GM12878 (cell line): ENCODE results near the gene ZMYM3.

Experiments
- EP300 ChIP-seq, 2 experiments: fragments of 150-350 bp in 1 of 2; IDR thresholded peaks; 2 replicates each; pipeline ENCODE4 v1.6.1; 2011 to 2012; ENCODE audit warnings: low read depth in 2 of 2, low read length in 2 of 2, borderline replicate concordance in 1 of 2, improper control_type of control experiment in 1 of 2, inconsistent platforms in 1 of 2; ENCODE audit not compliant: control insufficient read depth in 1 of 2
- IKZF1 ChIP-seq: fragments of 450-650 bp; conservative IDR thresholded peaks from 2 replicates; pipeline ENCODE4 v1.6.1; 2017; ENCODE audit warnings: antibody characterized with exemption, mild to moderate bottlenecking
- IRF5 ChIP-seq: fragments of 450-650 bp; IDR thresholded peaks from 2 replicates; pipeline ENCODE4 v1.6.1; 2017; ENCODE audit warnings: borderline replicate concordance
- KDM1A ChIP-seq: fragments of 200-600 bp; sonication (generic); IDR thresholded peaks from 2 replicates; pipeline ENCODE4 v1.6.1; 2016; ENCODE audit warnings: borderline replicate concordance
- POLR2AphosphoS2 ChIP-seq: IDR thresholded peaks from 2 replicates; pipeline ENCODE4 v1.6.1; 2011; ENCODE audit warnings: low read depth, mild to moderate bottlenecking, low read length, improper control_type of control experiment, moderate library complexity
- RAD21 ChIP-seq: IDR thresholded peaks from 2 replicates; pipeline ENCODE4 v1.6.1; 2011; ENCODE audit warnings: mild to moderate bottlenecking, low read depth, low read length, moderate library complexity; ENCODE audit not compliant: insufficient read depth
- RELA ChIP-seq: fragments of 450-650 bp; IDR thresholded peaks from 2 replicates; pipeline ENCODE4 v1.8.0; 2014; ENCODE audit warnings: borderline replicate concordance; ENCODE audit not compliant: partially characterized antibody
- SIN3A ChIP-seq: IDR thresholded peaks from 2 replicates; pipeline ENCODE4 v1.6.1; 2012; ENCODE audit warnings: low read depth, low read length, improper control_type of control experiment
- WRNIP1 ChIP-seq: IDR thresholded peaks from 2 replicates; pipeline ENCODE4 v1.6.1; 2011; ENCODE audit warnings: low read depth, low read length, improper control_type of control experiment, borderline replicate concordance
- YY1 ChIP-seq: IDR thresholded peaks from 2 replicates; pipeline ENCODE4 v1.6.1; 2011; ENCODE audit warnings: low read depth, mild to moderate bottlenecking, low read length
- TF ChIP-seq, protein P1 (sequence below), 3 experiments: IDR thresholded peaks in 2 of 3; conservative IDR thresholded peaks in 1 of 3; 2 replicates each; pipeline ENCODE4 v1.5.1; 2011; ENCODE audit warnings: low read depth in 3 of 3, low read length in 3 of 3, mild to moderate bottlenecking in 3 of 3, control low read depth in 2 of 3, moderate library complexity in 2 of 3, inconsistent platforms in 1 of 3, mixed read lengths in 1 of 3; ENCODE audit not compliant: control insufficient read depth in 2 of 3, insufficient read depth in 1 of 3; ENCODE audit errors: extremely low read depth in 1 of 3
- TF ChIP-seq, protein P2 (sequence below): IDR thresholded peaks from 2 replicates; pipeline ENCODE4 v1.6.1; 2011; ENCODE audit warnings: low read depth, mild to moderate bottlenecking, low read length, moderate library complexity, borderline replicate concordance; ENCODE audit errors: extremely low read depth
- TF ChIP-seq, protein P3 (sequence below): fragments of 450-650 bp; IDR thresholded peaks from 2 replicates; pipeline ENCODE4 v1.6.1; 2016; ENCODE audit warnings: mild to moderate bottlenecking

DNA sequence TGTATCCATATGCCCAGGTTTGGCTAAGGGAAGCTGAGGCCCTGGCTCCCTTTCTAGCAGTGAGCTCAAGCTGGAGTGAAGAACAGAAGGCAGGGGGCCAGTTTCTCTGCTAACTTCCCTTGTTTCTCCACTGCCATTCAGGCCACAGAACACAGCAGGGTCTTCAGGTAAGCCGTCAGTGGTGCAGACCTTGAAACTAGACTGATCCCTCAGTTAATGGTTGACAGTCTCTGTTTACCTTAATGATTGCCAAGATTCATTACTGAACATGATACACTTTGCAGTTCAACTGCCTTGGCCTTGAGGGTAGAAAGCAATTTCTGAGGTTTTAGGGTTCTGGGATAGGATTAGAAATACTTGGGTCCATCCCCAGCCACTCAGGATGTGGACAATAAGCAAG lies 39.8 kb downstream of the ZMYM3 start:
- TF ChIP-seq YY1 (no peak), EP300 (IDR thresholded peaks at IDR 0.05; ENCODE audit: borderline replicate concordance in 1 of 2, control insufficient read depth in 1 of 2, low read depth in 2 of 2, low read length in 2 of 2) (no peak), POLR2AphosphoS2 (no peak), RELA (no peak), RAD21 (no peak), IKZF1 (no peak), IRF5 (no peak), SIN3A (no peak), KDM1A (no peak), WRNIP1 (no peak)
- TF ChIP-seq, protein P1, sequence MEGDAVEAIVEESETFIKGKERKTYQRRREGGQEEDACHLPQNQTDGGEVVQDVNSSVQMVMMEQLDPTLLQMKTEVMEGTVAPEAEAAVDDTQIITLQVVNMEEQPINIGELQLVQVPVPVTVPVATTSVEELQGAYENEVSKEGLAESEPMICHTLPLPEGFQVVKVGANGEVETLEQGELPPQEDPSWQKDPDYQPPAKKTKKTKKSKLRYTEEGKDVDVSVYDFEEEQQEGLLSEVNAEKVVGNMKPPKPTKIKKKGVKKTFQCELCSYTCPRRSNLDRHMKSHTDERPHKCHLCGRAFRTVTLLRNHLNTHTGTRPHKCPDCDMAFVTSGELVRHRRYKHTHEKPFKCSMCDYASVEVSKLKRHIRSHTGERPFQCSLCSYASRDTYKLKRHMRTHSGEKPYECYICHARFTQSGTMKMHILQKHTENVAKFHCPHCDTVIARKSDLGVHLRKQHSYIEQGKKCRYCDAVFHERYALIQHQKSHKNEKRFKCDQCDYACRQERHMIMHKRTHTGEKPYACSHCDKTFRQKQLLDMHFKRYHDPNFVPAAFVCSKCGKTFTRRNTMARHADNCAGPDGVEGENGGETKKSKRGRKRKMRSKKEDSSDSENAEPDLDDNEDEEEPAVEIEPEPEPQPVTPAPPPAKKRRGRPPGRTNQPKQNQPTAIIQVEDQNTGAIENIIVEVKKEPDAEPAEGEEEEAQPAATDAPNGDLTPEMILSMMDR (IDR thresholded peaks at IDR 0.05 in 2 of 3, conservative IDR thresholded peaks at IDR 0.05 in 1 of 3; ENCODE audit: control insufficient read depth in 2 of 3, extremely low read depth in 1 of 3, insufficient read depth in 1 of 3, low read depth in 3 of 3, low read length in 3 of 3): no peak
- TF ChIP-seq, protein P2, sequence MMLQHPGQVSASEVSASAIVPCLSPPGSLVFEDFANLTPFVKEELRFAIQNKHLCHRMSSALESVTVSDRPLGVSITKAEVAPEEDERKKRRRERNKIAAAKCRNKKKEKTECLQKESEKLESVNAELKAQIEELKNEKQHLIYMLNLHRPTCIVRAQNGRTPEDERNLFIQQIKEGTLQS: no peak
- TF ChIP-seq, protein P3, sequence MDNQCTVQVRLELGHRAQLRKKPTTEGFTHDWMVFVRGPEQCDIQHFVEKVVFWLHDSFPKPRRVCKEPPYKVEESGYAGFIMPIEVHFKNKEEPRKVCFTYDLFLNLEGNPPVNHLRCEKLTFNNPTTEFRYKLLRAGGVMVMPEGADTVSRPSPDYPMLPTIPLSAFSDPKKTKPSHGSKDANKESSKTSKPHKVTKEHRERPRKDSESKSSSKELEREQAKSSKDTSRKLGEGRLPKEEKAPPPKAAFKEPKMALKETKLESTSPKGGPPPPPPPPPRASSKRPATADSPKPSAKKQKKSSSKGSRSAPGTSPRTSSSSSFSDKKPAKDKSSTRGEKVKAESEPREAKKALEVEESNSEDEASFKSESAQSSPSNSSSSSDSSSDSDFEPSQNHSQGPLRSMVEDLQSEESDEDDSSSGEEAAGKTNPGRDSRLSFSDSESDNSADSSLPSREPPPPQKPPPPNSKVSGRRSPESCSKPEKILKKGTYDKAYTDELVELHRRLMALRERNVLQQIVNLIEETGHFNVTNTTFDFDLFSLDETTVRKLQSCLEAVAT: no peak
